Measurements from ENCODE around the gene DLGAP1.
"Not testable (repeated sequence)": the region's sequence is repeated elsewhere in the genome, so short reads cannot be mapped to it uniquely, and the experiment has no call there.

Gene DLGAP1

GRCh38 chr18:4077721-4078120, 377.4 kb downstream of the DLGAP1 start:
- DNase-seq (ENCODE audit: low spot score), result no peak

- DNase-seq (ENCODE audit: low spot score), result no peak
Measured at GRCh38 chr18:4077204-4077603, 377.9 kb downstream of the DLGAP1 start.

GRCh38 chr18:4074647-4075046, 380.5 kb downstream of the DLGAP1 start:
- DNase-seq (ENCODE audit: low spot score), result no peak

GRCh38 chr18:4069183-4069582, 385.9 kb downstream of the DLGAP1 start:
- no peak for DNase-seq (ENCODE audit: low spot score)

- peak; percentile 22 for DNase-seq (ENCODE audit: low spot score)
Measured at GRCh38 chr18:4068552-4069158, 386.5 kb downstream of the DLGAP1 start.

GRCh38 chr18:4063545-4063944, 391.6 kb downstream of the DLGAP1 start:
- no peak for DNase-seq (ENCODE audit: low spot score)

GRCh38 chr18:4060427-4061281, 394.5 kb downstream of the DLGAP1 start:
- DNase-seq (ENCODE audit: low spot score), result no peak

- no peak for DNase-seq (ENCODE audit: low spot score)
Measured at GRCh38 chr18:4058179-4058578, 396.9 kb downstream of the DLGAP1 start.

GRCh38 chr18:4040391-4041092, 414.6 kb downstream of the DLGAP1 start:
- no peak for DNase-seq (ENCODE audit: low spot score)

- no peak for DNase-seq (ENCODE audit: low spot score)
Measured at GRCh38 chr18:4035521-4035920, 419.6 kb downstream of the DLGAP1 start.

- DNase-seq (ENCODE audit: low spot score), result not testable (repeated sequence)
Measured at GRCh38 chr18:4034815-4035214, 420.3 kb downstream of the DLGAP1 start.

- DNase-seq (ENCODE audit: low spot score), result no peak
Measured at GRCh38 chr18:4026542-4026941, 428.6 kb downstream of the DLGAP1 start.

- DNase-seq (ENCODE audit: low spot score), result no peak
Measured at GRCh38 chr18:4024702-4025101, 430.4 kb downstream of the DLGAP1 start.

- DNase-seq (ENCODE audit: low spot score), result not testable (repeated sequence)
Measured at GRCh38 chr18:4022749-4023148, 432.4 kb downstream of the DLGAP1 start.

- DNase-seq (ENCODE audit: low spot score), result no peak
Measured at GRCh38 chr18:4020026-4020425, 435.1 kb downstream of the DLGAP1 start.

- DNase-seq (ENCODE audit: low spot score), result peak; percentile 25
Measured at GRCh38 chr18:4017480-4017879, 437.6 kb downstream of the DLGAP1 start.

GRCh38 chr18:4016391-4017049, 438.6 kb downstream of the DLGAP1 start:
- DNase-seq (ENCODE audit: low spot score), result no peak

- DNase-seq (ENCODE audit: low spot score), result no peak
Measured at GRCh38 chr18:4007846-4008245, 447.3 kb downstream of the DLGAP1 start.

GRCh38 chr18:4004183-4004829, 450.8 kb downstream of the DLGAP1 start:
- no peak for DNase-seq (ENCODE audit: low spot score)

- peak; percentile 17 for DNase-seq (ENCODE audit: low spot score)
Measured at GRCh38 chr18:3998698-3999333, 456.3 kb downstream of the DLGAP1 start.

GRCh38 chr18:3995476-3996102, 459.5 kb downstream of the DLGAP1 start:
- no peak for DNase-seq (ENCODE audit: low spot score)

Data from HuH-7 (cell line).